RKO (cell line): ENCODE measurements around the gene NFATC1.

Experiments used
- DNase-seq: peaks from one replicate; pipeline ENCODE4 v3.0.0-alpha.2; 2016; ENCODE audit warnings: low spot score

The NFATC1 gene

DNA sequence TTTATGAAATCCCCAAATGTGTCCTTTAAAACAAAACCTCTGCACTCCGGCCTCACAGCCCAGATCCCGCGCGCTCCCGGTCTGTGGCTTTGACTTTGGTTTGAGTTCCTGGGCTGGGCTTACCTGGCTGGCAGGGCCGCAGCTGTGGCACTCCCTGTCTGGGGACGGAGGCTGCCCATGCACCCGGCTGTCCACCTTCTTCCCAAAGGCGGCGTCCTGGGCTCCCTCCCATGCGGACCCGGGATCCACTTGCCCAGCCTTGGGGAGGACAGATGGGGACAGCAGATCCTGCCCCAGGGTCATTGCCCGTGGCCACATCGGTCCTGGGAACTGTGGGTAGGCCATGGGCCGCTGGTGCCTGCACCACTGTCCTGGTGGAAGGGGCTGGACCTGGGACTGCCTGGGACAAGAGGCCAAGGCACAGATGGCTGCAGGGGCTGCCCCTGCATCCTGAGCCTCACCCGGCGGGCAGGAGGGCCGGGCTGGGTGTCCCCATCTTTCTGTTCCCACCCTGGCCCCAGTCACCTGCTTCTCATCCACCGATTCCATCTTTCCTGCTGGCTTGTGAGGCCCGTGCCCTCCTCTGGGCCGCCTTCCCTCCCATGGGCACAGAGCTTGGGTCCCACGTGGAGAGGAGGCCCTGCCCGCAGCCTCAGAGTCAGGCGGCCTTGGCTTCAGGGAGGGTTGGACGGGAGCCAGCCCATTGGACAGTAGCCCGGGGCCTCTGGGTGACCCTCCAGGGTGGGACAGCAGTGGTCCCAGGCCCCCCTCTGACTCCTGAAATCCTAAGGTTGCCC lies 27.7 kb downstream of the NFATC1 start:
- DNase-seq = no peak

DNA sequence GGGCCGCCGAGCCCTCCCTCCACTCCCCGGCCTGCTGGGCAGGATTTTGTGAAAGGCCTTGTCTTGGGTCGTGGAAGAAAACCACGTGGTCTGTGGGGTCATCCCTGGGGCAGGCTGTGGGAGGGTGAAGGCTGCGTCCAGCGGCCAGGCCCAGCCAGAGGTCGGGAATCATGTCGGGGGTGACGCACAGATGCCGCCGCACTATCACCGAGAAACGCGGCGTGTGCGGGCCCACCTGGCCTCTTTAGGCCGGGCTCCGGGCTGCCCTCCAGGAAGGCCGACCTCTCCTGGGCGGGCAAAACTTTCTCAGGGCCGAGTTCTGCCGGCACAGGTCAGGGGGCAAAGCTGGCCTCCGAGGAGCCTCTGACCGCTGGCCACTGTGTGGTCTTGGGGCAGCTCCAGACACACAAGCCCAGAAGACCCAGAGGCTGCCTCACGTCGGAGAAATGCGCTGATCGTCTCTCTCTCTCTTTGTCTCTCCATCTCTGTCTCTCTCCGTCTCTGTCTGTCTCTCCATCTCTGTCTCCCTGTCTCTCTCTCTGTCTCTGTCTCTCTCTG lies 28.4 kb downstream of the NFATC1 start:
- no peak for DNase-seq

GRCh38 chr18:79424880-79425568 lies 29.3 kb downstream of the NFATC1 start:
- no peak for DNase-seq

DNA sequence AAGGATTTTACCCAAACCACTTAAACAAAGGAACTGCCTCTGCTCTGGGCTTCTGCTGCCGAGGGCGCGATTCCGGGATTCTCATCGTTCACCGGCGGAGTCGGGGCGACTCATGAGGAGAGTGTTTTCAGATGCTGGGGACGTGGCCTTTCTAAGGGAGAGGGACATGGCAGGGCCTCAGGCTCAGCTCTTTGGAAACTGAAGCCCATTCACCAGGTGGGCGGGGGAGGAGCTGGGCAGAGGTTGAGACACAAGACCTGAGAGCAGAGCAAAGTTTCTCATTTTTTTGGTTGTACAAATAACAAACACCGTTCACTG lies 29.8 kb downstream of the NFATC1 start:
- no peak for DNase-seq

DNA sequence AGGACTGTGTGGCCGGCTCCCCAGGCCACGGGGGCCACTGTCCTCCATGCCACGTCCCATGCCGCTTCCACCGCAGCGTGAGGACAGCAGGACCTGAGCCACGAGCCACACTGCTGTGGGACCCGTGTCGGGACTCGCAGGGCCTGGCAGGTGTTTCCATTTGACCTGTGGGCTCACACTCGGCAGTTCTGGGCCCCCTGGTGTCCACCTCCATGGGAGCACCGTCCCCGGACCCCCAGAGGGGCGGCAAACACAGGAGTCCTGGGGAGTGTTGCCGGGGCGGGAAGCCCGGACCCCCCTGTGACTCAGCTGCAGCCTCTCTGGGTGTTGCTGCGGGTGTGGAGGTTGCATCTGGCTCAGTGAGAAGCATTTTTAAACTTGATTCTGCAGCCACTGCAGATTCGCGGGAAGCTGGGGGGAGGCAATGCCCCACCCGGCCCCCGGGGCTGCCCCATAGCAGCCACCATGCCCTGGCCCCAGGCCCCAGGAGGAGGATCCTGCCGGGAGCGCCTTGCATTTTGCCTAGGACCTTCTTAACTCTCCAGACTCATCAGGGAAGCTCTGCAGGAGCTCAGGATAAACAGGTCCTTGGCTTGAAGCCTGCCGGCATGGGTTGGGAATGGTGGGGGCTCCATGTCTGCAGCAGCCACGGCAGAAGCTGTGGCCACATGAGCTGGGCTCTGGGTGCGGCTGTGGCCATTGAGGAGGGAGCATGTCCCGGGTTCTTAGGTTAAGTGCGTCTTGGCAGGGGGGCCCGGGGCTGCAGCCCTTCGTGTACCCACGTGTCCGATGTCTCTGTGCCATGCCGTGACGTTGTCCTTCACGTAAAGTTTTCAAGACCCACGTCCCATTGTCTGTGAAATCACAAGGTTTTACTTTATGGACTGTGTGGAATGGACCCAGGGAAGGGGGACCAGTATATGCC lies 30.9 kb downstream of the NFATC1 start:
- DNase-seq = no peak

- no peak for DNase-seq
Observed at GRCh38 chr18:79427368-79428225, 31.9 kb downstream of the NFATC1 start.

DNA sequence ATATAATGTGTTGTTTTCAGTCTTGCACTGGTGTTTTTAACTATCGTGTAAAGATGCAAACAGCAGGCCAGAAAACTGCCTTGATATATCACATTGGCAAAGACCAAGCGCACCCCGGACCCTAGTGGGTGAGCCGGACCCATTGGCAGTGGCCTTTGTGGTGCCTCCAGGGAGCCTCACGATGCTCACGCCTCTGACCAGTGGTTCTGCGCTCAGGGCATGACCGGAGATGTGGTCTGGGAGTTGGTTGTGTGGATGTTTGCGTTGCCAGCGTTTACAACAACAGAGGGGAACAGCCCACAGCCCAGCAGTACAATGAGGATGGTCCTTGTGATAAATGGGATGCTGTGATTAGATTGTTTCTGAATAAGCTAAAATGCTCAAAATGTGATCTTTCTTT lies 32.6 kb downstream of the NFATC1 start:
- DNase-seq = no peak

DNA sequence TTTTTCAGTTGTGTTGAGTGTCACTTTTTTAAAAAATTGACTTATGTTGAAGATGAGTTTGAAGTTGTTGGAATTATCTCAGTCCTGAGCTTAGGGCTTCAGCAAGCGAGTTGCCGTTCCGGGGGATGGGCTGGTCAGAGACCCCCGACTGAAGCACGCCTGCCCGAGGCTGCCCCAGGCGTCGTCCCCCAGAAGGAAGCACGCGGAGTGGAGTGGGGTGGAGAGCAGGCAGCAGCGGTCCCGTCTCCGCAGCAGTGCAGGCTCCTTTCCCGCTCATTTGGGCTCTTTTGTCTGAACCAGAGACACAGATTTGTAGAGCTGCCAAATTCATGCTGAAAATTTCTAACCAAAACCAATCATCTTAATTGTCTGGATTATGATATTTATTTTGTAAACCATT lies 33.7 kb downstream of the NFATC1 start:
- DNase-seq = no peak

GRCh38 chr18:79429785-79430281 lies 34.1 kb downstream of the NFATC1 start:
- no peak for DNase-seq

GRCh38 chr18:79432376-79433120 lies 36.8 kb downstream of the NFATC1 start:
- no peak for DNase-seq

DNA sequence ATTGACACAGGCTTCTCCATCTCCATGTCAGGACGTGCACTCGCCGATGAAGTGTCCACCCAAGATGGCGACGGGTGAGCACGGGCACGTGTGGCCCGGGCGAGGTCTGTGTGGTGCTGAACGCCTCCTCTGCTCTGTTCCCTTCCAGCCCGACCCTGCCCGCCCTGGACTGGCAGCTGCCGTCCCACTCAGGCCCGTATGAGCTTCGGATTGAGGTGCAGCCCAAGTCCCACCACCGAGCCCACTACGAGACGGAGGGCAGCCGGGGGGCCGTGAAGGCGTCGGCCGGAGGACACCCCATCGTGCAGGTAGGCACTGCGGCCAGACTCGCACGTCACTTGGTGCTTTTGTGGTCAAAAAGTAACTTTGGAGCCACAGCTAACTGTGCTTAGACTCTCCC lies 37.7 kb downstream of the NFATC1 start:
- no peak for DNase-seq

GRCh38 chr18:79434607-79435401 lies 39.1 kb downstream of the NFATC1 start:
- DNase-seq = no peak

DNA sequence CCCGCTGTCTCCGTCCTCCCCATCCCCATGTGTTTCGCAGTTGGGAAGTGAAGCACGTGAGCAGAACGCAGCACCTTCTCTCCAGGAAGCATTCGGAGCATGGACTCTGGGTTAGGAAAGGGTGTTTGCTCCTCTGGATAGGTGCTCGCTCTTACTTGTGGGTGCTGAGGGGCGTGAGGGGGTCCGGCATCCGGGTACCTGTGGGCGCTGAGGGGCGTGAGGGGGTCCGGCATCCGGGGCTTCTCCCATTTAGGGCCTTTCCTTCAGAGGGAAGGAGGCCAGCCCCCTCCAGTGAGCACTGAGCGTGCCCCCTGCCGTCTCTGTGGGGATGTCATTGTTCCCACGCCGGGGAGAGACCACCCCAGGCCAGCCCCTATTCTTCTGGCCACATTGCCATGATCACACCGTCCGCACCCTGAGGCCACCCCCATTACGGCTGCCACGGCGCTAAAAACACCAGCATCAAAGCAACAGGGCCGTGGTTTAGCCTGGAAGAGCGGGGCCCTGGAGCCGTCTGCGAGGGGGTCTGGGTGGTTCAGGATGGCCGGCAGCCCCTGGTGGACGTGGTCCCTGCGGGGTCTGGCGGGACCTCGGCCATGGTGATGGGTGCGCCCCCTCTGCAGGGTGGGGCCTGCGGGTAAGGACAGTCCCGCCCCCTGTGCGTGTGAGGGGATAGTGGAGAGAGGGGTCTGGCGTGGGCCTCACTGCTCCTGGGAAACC lies 41.0 kb downstream of the NFATC1 start:
- DNase-seq = no peak

GRCh38 chr18:79438089-79438897 lies 42.6 kb downstream of the NFATC1 start:
- no peak for DNase-seq

DNA sequence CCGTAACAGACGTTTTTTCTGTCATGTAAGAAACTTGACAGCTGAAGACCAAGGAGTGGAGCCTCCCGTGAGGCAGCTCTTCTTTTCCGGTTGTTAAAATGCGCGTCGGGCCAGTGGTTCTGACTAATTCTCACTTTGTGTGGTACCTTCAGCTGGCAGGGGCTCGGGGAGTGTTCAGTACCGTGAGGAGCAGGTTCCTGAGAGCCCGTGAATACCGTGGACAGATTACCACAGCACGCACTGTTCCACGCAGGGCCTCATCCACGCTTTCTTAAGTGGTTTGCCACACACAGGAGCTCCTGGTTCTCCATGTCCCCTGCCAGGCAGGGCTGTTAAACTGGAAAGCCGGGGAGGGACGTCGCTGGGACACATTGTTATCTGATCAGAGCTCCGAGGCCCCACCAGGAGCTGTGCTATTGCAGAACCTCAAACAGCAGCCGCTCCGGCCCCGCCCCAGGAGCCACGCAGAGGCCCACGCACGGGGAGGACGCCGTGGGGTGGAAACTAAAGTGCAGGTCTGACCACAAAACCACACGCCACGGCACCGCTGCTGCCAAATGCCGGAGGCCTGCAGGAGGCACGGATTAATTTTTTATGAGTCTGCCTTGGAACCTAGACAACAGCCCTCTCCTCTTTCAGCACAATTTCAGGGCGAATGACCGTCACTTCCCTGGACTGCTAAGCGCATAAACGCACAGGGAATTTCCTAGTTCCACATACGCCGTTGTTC lies 43.3 kb downstream of the NFATC1 start:
- DNase-seq = no peak

- no peak for DNase-seq
Observed at GRCh38 chr18:79439628-79440023, 43.9 kb downstream of the NFATC1 start.

DNA sequence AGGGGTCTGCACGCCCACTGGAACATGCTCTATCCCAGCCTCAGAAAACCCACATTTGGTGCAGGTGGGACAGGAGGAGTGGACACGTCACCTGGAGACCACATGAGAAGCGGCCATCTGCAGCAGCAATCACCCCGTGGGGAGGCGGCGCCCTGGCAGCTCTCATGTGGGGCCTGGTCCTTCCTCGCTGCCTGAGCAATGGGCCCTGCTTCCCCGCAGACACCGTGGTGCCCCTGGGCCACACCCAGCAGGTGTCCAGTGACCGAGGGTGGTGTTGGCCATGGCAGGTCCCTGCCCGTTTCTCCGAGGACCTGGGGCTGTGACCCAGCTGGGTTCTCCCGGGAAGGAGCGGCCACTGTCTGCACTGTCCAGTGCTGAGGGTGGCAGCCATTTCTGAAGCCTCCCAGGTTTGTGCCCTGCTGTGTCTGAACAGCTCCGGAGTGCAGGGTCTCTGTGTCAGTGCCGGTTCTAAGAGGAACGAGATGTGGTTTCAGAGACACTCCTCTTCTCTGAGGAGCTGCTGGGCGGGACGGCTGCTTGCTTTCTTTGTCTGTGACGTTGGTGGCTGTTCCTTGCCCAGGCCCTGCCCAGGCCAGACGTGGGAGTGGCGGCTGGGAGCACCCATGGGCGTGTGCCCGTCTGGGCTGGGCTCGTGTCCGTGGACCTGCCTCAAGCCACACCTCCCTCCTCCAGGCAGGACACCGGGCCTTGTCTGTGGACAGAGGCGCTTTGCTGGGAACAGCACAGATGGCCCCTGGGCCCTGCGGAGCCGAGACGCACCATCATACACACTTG lies 44.8 kb downstream of the NFATC1 start:
- DNase-seq = no peak
